PC-9 (cell line): Measurements from ENCODE around the gene PHB1. TPM values are rescaled to one million over a fixed set of nuclear protein-coding genes. Genes with fewer than 3 reads are reported as not detected.

Experiments
- BruUV-seq: library from RNA; stranded (reverse); fragments of 400-500 nt; replicated peaks from 2 replicates; lab custom pipeline; 2021; lab: Mats Ljungman, UMichigan
- CTCF ChIA-PET: fragments of 300-600 bp; sonication (Branson Sonifier 250); formaldehyde crosslinking; loops from one replicate; lab custom pipeline; 2022; ENCODE audit warnings: antibody characterized with exemption; lab: Charles Lee
- POLR2A ChIA-PET: fragments of 300-600 bp; sonication (Branson Sonifier 250); formaldehyde crosslinking; loops from one replicate; lab custom pipeline; 2022; ENCODE audit warnings: antibody characterized with exemption; ENCODE audit not compliant: unreplicated experiment; lab: Charles Lee
- DNase-seq, 2 experiments: peaks; one replicate each; pipeline versions ENCODE4 v3.0.0 to v3.0.0-alpha.2; 2015 to 2022; ENCODE audit warnings: mixed read lengths in 1 of 2
- H2AFZ ChIP-seq: fragments of 200-600 bp; sonication (generic); 2 replicates; pipeline ENCODE4 v1.8.1; 2017; ENCODE audit warnings: antibody characterized with exemption
- H3F3A ChIP-seq: fragments of 200-600 bp; sonication (generic); 2 replicates; pipeline ENCODE4 v1.8.1; 2017; ENCODE audit warnings: antibody characterized with exemption, mild to moderate bottlenecking, low read depth; ENCODE audit not compliant: insufficient read depth
- H3K27ac ChIP-seq: fragments of 200-600 bp; sonication (generic); 2 replicates; pipeline ENCODE4 v1.6.1; 2016; ENCODE audit warnings: mixed run types
- H3K27me3 ChIP-seq: fragments of 200-600 bp; sonication (generic); 2 replicates; pipeline ENCODE4 v1.6.1; 2016; ENCODE audit warnings: low read depth, mixed run types; ENCODE audit not compliant: insufficient read depth
- H3K36me3 ChIP-seq: fragments of 200-600 bp; sonication (generic); 2 replicates; pipeline ENCODE4 v1.6.1; 2016; ENCODE audit warnings: low read depth, mixed run types
- H3K4me1 ChIP-seq: fragments of 200-600 bp; sonication (generic); replicated peaks from 2 replicates; pipeline ENCODE4 v1.6.1; 2016; ENCODE audit warnings: mixed run types; ENCODE audit not compliant: insufficient read depth
- H3K4me2 ChIP-seq: fragments of 200-600 bp; sonication (generic); 2 replicates; pipeline ENCODE4 v1.6.1; 2017; ENCODE audit warnings: mixed run types
- H3K4me3 ChIP-seq: fragments of 200-600 bp; sonication (generic); 2 replicates; pipeline ENCODE4 v1.6.1; 2016; ENCODE audit warnings: mixed run types
- H3K79me2 ChIP-seq: fragments of 200-600 bp; sonication (generic); 2 replicates; pipeline ENCODE4 v1.6.1; 2017; ENCODE audit warnings: low read depth, mixed run types
- H3K9me2 ChIP-seq: fragments of 200-600 bp; sonication (generic); 2 replicates; pipeline ENCODE4 v1.8.1; 2017; ENCODE audit warnings: mild to moderate bottlenecking; ENCODE audit not compliant: insufficient read depth
- H3K9me3 ChIP-seq: fragments of 200-600 bp; sonication (generic); 2 replicates; pipeline ENCODE4 v1.8.1; 2016; ENCODE audit warnings: low read depth; ENCODE audit not compliant: insufficient read depth
- H4K20me1 ChIP-seq: fragments of 200-600 bp; sonication (generic); 2 replicates; pipeline ENCODE4 v1.8.1; 2017; ENCODE audit not compliant: insufficient read depth
- CTCF ChIP-seq: fragments of 200-600 bp; sonication (generic); conservative IDR thresholded peaks from 2 replicates; pipeline ENCODE4 v1.6.1; 2017; ENCODE audit warnings: mixed run types, antibody characterized with exemption, mild to moderate bottlenecking, moderate library complexity
- EZH2 ChIP-seq: fragments of 200-600 bp; sonication (generic); IDR thresholded peaks from 2 replicates; pipeline ENCODE4 v1.8.0; 2017; ENCODE audit warnings: antibody characterized with exemption, low read depth
- intact Hi-C: fragments of 100-400 bp; cut with micrococcal nuclease; formaldehyde crosslinking; loops from one replicate; pipeline ENCODE4 v1.10.0; 2022; ENCODE audit not compliant: unreplicated experiment
- total RNA-seq: library from RNA; stranded (reverse); gene quantifications from 2 replicates; pipeline ENCODE4 v1.2.3, GENCODE V29; 2021

The PHB1 gene
- total RNA-seq, 1 experiment from 2014 or later = 244 TPM

GRCh38 chr17:49460401-49460800 lies 45.7 kb upstream of the PHB1 start:
- Histone ChIP-seq H4K20me1 (no peaks in the 10 kb centered on the region), H3F3A (no peaks in the 10 kb centered on the region), H3K4me2 (no peak overlapping the region), H3K36me3 (no peaks in the 10 kb centered on the region), H3K9me3 (no peaks in the 10 kb centered on the region), H3K4me1 (no peaks in the 10 kb centered on the region), H3K79me2 (no peaks in the 10 kb centered on the region), H2AFZ (no peak overlapping the region), H3K9me2 (no peaks in the 10 kb centered on the region), H3K27me3 (peaks cover 98% of the 10 kb centered on the region), H3K27ac (no peak overlapping the region), H3K4me3 (no peak overlapping the region)
- no peak for TF ChIP-seq EZH2
- TF ChIP-seq CTCF = no peak
- ChIA-PET CTCF (no interaction called here), POLR2A (no interaction called here)
- intact Hi-C loops = no loop called here
- DNase-seq = no peak
- BruUV-seq = no TSS peak

GRCh38 chr17:49459401-49459984 lies 44.8 kb upstream of the PHB1 start:
- BruUV-seq = no TSS peak
- peaks cover 98% of the 10 kb centered on the region for H3K27me3 ChIP-seq
- H3K4me1 ChIP-seq = no peaks in the 10 kb centered on the region
- H2AFZ ChIP-seq = no peak overlapping the region
- no peak overlapping the region for H3K4me2 ChIP-seq
- H3K36me3 ChIP-seq = no peaks in the 10 kb centered on the region
- no peaks in the 10 kb centered on the region for H3K79me2 ChIP-seq
- DNase-seq = no peak
- H4K20me1 ChIP-seq = no peaks in the 10 kb centered on the region
- no peak for TF ChIP-seq EZH2
- TF ChIP-seq CTCF = no peak; the same call in 1 of the 2 replicates
- H3F3A ChIP-seq = no peaks in the 10 kb centered on the region
- H3K9me2 ChIP-seq = no peaks in the 10 kb centered on the region
- no peak overlapping the region for H3K4me3 ChIP-seq
- intact Hi-C loops = no loop called here
- no peak overlapping the region for H3K27ac ChIP-seq
- H3K9me3 ChIP-seq = no peaks in the 10 kb centered on the region
- CTCF ChIA-PET = interaction anchor here (0.5 kb wide), 1 partner anchor 17 kb away, joined by 5 read pairs; no protein-coding TSS in a partner anchor
- POLR2A ChIA-PET = no interaction called here

DNA sequence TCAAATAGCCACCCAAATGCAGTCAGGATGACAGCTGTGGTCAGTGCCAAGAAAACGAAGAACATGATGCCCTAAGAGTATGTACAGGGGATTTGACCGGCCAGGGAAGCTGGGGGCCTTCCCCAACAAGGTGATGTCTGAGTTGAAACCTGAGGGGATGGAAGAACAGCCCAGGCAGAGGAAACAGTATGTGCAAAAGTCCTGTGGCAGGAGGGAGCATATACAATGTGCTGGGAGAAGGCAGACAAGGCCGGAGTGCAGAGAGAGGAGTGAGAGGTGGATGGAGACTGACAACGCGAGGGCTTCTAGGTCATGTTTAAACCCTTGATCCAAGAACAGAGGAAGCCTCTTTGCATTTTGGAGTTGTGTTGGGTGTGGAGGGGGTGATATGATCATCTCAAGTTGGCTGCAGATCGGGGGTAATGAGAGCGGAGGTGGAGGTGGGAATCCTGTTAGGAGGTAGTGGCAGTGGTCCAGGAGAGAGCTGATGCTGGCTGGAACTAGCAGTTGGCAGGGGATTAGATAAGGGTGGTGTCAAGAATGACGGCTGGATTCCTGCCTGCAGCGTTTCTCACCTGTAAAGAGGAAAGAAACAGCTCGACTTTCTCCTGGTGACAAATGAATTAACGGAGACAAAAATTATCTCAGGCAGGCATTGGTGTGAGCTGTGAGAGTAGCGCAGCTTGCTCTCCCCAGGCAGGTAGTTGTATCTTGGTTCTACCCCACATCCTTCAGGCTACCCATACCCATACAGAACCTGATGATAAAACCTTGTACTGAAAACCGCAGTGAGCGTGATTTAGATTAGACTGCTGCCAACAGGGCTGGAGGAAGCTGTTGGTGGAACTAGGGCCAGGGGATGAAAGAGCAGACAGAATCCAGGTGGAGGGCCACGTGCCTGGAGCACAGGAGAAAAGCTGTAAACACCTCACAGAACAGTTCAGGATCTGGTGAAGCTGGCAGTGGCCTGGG lies 43.2 kb upstream of the PHB1 start:
- Histone ChIP-seq H3K36me3 (no peaks in the 10 kb centered on the region), H3K4me2 (no peak overlapping the region), H3K9me2 (no peaks in the 10 kb centered on the region), H3K9me3 (no peaks in the 10 kb centered on the region), H4K20me1 (no peaks in the 10 kb centered on the region), H3K27ac (no peak overlapping the region), H3K27me3 (peaks cover 96% of the 10 kb centered on the region), H3F3A (no peaks in the 10 kb centered on the region), H2AFZ (no peak overlapping the region), H3K4me3 (no peak overlapping the region), H3K4me1 (no peaks in the 10 kb centered on the region), H3K79me2 (no peaks in the 10 kb centered on the region)
- BruUV-seq = no TSS peak
- intact Hi-C loops = no loop called here
- no peak for TF ChIP-seq EZH2
- TF ChIP-seq CTCF = no peak
- ChIA-PET POLR2A (interaction anchor here (0.7 kb wide), 1 partner anchor 62 kb away, joined by 4 read pairs; no protein-coding TSS in a partner anchor), CTCF (interaction anchor here (0.6 kb wide), 1 partner anchor 23 kb away, joined by 3 read pairs; no protein-coding TSS in a partner anchor)
- no peak for DNase-seq
